Kidney (tissue), 14 donors: ENCODE results near the gene TANGO2. TPM values are rescaled to one million over a fixed set of nuclear protein-coding genes. Genes with fewer than 3 reads are reported as not detected.

Experiments
- DNase-seq, 5 donors: peaks; one replicate each; pipeline ENCODE4 v3.0.0-alpha.2; 2013 to 2020
- FAIRE-seq: peaks from 2 replicates; lab custom pipeline; 2012; peaks lifted over from hg19 to GRCh38; lab: Jason Lieb, UNC
- H3K27ac ChIP-seq, 2 donors: one replicate each; pipeline ENCODE4 v1.7.0; 2013; ENCODE audit warnings: low read depth in 2 of 2, low read length in 2 of 2, inconsistent platforms in 1 of 2
- H3K27me3 ChIP-seq: one replicate; pipeline ENCODE4 v1.7.1; 2013; ENCODE audit warnings: low read length, inconsistent platforms; ENCODE audit not compliant: control insufficient read depth, insufficient read depth
- H3K36me3 ChIP-seq, 3 donors: one replicate each; pipeline versions ENCODE4 v1.7.0 to v1.7.1; 2013; ENCODE audit warnings: low read length in 3 of 3, control low read depth in 1 of 3, inconsistent platforms in 1 of 3; ENCODE audit not compliant: insufficient read depth in 3 of 3, control insufficient read depth in 2 of 3
- H3K4me1 ChIP-seq, 3 donors: one replicate each; pipeline versions ENCODE4 v1.7.0 to v1.7.1; 2013; ENCODE audit warnings: low read length in 3 of 3, inconsistent platforms in 1 of 3, low read depth in 1 of 3; ENCODE audit not compliant: control insufficient read depth in 2 of 3, insufficient read depth in 2 of 3
- H3K4me3 ChIP-seq, 3 donors: one replicate each; pipeline versions ENCODE4 v1.7.0 to v1.8.1; 2013; ENCODE audit warnings: low read length in 3 of 3, control low read depth in 1 of 3, inconsistent platforms in 1 of 3
- H3K9ac ChIP-seq, 3 donors: one replicate each; pipeline versions ENCODE4 v1.7.0 to v1.7.1; 2013; ENCODE audit warnings: low read length in 3 of 3, control low read depth in 1 of 3, inconsistent platforms in 1 of 3
- H3K9me3 ChIP-seq, 3 donors: one replicate each; pipeline versions ENCODE4 v1.7.0 to v1.7.1; 2013; ENCODE audit warnings: low read length in 3 of 3, control low read depth in 1 of 3, inconsistent platforms in 1 of 3; ENCODE audit not compliant: control insufficient read depth in 2 of 3, insufficient read depth in 1 of 3
- intact Hi-C: fragments of 100-400 bp; cut with DNase I; formaldehyde crosslinking; loops from one replicate; pipeline ENCODE4 v1.11.1; 2022
- polyA plus RNA-seq: library from polyadenylated mRNA; stranded (reverse); fragments of 350-450 nt; fragmentation: Illumina TruSeq; extraction: RNeasy Lipid Tissue Mini Kit (QIAGEN cat#74804); gene quantifications from one replicate; pipeline ENCODE4 v1.2.3, GENCODE V29; 2014; ENCODE audit warnings: low read depth, low replicate concordance; ENCODE audit not compliant: insufficient read depth
- total RNA-seq: library from RNA; stranded (reverse); fragmentation: NEBNext Ultra II Directional; extraction: Animal tissue kit (Norgen Biotek cat#: 25700); gene quantifications from one replicate; pipeline ENCODE4 v1.2.1, GENCODE V29; 2021
- TF ChIP-seq, protein P1 (sequence below): IDR thresholded peaks from 3 replicates; pipeline ENCODE4 v1.5.1; 2012; ENCODE audit warnings: mild to moderate bottlenecking, moderate library complexity, borderline replicate concordance; ENCODE audit not compliant: insufficient read depth; ENCODE audit errors: extremely low read depth
- donor health status: control.
- donor health status: control.
- donor health status: control.
- donor health status: control.
- donor health status: control.
- donor health status: DM: yes; HTN: yes; CAD: no.
- donor health status: Normal renal cell carcinoma (clear cell type).

TANGO2 gene
- total and polyA plus RNA-seq, 2 donors from 2014 or later, result 27.7 to 37.3 TPM

DNA sequence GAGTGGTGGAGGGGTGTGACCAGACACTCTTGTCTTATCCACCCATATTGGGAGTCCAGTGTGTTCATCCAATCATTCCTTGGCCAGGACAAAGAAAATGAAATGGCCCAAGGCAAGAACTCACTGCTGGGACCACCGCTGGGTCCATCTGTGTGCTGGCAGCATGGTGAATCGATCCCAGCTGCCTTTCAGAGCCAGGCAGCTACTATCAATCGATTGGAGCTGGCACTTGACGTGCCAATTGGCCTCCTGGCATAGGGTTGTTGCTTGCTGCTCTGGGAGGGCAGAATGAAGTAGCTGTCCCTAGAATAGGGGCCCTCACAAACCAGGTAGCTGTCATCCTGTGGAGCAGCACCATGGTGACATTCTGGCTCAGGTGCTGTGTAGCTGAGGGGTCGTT lies 2.9 kb upstream of the TANGO2 start:
- H3K4me1 ChIP-seq, result peaks cover 0 to 37% (median 13%) of the 10 kb centered on the region in 3 donors
- no peak overlapping the region for H3K9ac ChIP-seq
- H3K36me3 ChIP-seq, result no peaks in the 10 kb centered on the region
- intact Hi-C loops, result no loop called here
- H3K27me3 ChIP-seq, result peaks cover 17% of the 10 kb centered on the region
- peak in 2 of 5 donors; percentile 31 to 51 for DNase-seq
- H3K9me3 ChIP-seq, result no peaks in the 10 kb centered on the region
- TF ChIP-seq, protein P1, sequence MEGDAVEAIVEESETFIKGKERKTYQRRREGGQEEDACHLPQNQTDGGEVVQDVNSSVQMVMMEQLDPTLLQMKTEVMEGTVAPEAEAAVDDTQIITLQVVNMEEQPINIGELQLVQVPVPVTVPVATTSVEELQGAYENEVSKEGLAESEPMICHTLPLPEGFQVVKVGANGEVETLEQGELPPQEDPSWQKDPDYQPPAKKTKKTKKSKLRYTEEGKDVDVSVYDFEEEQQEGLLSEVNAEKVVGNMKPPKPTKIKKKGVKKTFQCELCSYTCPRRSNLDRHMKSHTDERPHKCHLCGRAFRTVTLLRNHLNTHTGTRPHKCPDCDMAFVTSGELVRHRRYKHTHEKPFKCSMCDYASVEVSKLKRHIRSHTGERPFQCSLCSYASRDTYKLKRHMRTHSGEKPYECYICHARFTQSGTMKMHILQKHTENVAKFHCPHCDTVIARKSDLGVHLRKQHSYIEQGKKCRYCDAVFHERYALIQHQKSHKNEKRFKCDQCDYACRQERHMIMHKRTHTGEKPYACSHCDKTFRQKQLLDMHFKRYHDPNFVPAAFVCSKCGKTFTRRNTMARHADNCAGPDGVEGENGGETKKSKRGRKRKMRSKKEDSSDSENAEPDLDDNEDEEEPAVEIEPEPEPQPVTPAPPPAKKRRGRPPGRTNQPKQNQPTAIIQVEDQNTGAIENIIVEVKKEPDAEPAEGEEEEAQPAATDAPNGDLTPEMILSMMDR, result no peak
- FAIRE-seq, result no peak
- H3K27ac ChIP-seq, result no peak overlapping the region
- H3K4me3 ChIP-seq, result no peak overlapping the region

DNA sequence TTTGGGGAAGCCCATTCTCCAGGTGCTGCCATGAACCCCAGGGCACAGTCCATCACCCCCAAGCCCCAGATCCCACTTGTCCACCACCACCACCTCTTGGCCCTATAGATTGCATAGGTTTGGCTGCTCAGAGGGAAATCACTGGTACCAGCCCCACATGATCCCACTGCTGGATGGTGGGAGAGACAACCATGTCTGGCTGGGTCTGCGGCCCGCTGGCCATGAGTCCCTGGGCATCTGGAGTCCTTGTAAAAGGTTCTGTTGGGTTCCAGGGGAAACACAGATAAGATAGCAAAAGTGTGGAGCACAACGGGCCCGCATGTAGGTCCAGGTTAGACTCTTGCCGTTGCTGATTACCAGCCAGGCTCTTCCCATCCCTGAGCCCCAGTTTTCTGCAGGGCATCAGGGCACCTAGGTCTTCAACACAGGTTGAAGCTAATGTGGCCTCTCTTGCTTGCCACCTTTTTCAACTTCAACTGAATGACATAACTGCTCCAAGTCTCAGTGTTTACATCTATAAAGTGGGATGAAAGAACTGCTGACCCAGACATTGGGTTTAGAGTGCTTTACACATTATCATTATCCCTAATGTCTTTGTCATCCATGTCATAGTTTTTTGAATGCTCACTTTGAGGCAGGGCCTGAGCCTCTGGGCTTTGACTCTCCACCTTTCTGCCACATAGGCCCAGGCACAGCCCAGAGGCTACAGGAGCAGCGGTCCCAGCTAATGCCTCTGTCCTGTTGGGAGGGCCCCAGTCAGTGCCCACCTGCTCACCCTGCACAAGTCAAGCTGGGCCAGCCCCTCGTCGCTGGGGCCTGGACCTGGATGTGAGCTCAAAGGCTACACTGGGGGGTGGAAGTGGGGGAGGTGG lies 1.0 kb upstream of the TANGO2 start:
- Histone ChIP-seq H3K4me3 (peak overlapping the region in 2 of 3 donors; percentile 76 to 85), H3K27me3 (peaks cover 16% of the 10 kb centered on the region), H3K27ac (peak overlapping the region in 1 of 2 donors; percentile 51), H3K36me3 (no peaks in the 10 kb centered on the region), H3K4me1 (peaks cover 0 to 35% (median 9%) of the 10 kb centered on the region in 3 donors), H3K9ac (peak overlapping the region in 1 of 3 donors; percentile 77), H3K9me3 (no peaks in the 10 kb centered on the region)
- FAIRE-seq, result no peak
- peak in 2 of 5 donors; percentile 34 to 77 for DNase-seq
- intact Hi-C loops, result loop anchor here (10.0 kb wide), 1 partner anchor 95 kb away; the partner anchor contains the start of genes RANBP1 and TRMT2A
- TF ChIP-seq, protein P1, result no peak

DNA sequence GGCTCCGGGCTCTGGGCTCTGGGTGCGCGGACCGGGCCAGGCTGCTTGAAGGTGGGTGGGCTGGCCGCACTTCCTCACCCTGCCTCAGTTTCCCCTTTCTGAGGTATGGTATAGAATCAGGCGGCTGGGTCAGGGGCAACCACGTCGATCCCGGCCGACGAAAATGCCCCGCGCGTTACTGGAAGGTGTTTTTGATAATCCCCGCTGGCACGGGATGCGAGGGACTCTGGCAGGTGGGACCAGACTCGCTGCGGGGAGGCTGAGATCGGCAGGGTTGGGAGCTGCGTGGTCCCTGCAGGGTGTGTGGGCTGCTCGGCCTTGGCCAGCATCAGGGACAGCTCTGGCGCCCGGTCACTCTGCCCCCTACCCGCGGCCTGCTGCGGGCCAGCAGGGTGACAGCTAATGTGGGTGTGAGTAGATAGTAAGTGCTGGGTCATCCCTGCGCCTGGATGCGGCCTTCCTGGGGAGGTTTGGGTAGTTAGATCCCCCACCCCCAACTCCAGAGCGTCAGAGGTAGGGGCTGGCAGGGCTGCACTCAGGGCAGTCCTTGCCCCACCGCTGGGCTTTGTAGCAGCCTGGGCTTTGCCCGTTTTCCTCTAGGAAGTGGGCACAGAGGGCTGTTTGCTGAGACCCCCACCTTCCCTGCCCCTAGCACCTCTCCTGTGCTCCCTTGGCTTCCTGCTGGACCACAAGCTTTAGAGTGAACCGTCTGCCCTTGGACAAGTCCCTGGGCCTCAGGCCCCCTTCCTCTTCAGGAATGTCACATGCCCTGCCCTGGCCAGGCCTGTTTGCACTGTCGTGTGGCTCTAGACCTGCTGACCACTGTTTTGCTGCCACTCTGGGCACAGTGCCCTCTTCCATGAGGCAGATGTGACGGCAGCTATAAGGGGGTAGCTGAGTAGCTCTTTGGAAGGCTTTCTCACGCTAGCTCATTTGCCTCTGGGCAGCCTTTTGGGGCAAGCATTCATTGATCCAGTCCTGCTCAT lies 579 bp downstream of the TANGO2 start:
- intact Hi-C loops, result loop anchor here (10.0 kb wide), 1 partner anchor 93 kb away; the partner anchor contains the start of genes RANBP1 and TRMT2A
- TF ChIP-seq, protein P1, result no peak
- H3K27ac ChIP-seq, result peak overlapping the region; percentile 84 to 94
- no peaks in the 10 kb centered on the region for H3K36me3 ChIP-seq
- H3K27me3 ChIP-seq, result peaks cover 15% of the 10 kb centered on the region
- no peak for FAIRE-seq
- no peaks in the 10 kb centered on the region for H3K9me3 ChIP-seq
- H3K4me1 ChIP-seq, result peaks cover 0 to 29% (median 9%) of the 10 kb centered on the region in 3 donors
- peak in 1 of 5 donors; percentile 83 for DNase-seq
- H3K4me3 ChIP-seq, result peak overlapping the region; percentile 61 to 92 (median 77)
- H3K9ac ChIP-seq, result peak overlapping the region; percentile 16 to 96 (median 89)
